ENCODE data around the gene ST3GAL3. TPM values are rescaled to one million over a fixed set of nuclear protein-coding genes. Genes with fewer than 3 reads are reported as not detected.
A peak's percentile ranks its signal among the peaks of the same experiment; 100 is the strongest.

ST3GAL3 gene
- total RNA-seq, 2 donors from 2014 or later: 13.8 to 35.0 TPM

GRCh38 chr1:43666608-43667007 lies 40.7 kb upstream of the ST3GAL3 start:
- H3K36me3 ChIP-seq: peaks cover 6 to 20% of the 10 kb centered on the region in 2 donors
- no peaks in the 10 kb centered on the region for H3K27me3 ChIP-seq (replicated peaks; ENCODE audit: insufficient read depth)
- intact Hi-C loops (cut with DNase I): no loop called here
- no peak overlapping the region for H3K4me3 ChIP-seq
- H3K9me3 ChIP-seq: no peaks in the 10 kb centered on the region
- peak; percentile 49 for DNase-seq (ENCODE audit: low spot score)
- no peak overlapping the region for H3K27ac ChIP-seq
- no peaks in the 10 kb centered on the region for H3K4me1 ChIP-seq (replicated peaks)
- TF ChIP-seq POLR2AphosphoS5 (IDR thresholded peaks at IDR 0.05) (peak; percentile 50), CTCF (IDR thresholded peaks at IDR 0.05) (no peak), POLR2A (IDR thresholded peaks at IDR 0.05) (no peak)

GRCh38 chr1:43668956-43669355 lies 38.4 kb upstream of the ST3GAL3 start:
- H3K27me3 ChIP-seq (replicated peaks; ENCODE audit: insufficient read depth): no peaks in the 10 kb centered on the region
- 88% methylated on average over 7 of the region's 7 CpGs for WGBS
- H3K9me3 ChIP-seq: no peaks in the 10 kb centered on the region
- H3K4me3 ChIP-seq: no peak overlapping the region
- no peak overlapping the region for H3K27ac ChIP-seq
- H3K36me3 ChIP-seq: peaks cover 6 to 12% of the 10 kb centered on the region in 2 donors
- no peaks in the 10 kb centered on the region for H3K4me1 ChIP-seq (replicated peaks)
- TF ChIP-seq POLR2A (IDR thresholded peaks at IDR 0.05): no peak
- TF ChIP-seq POLR2AphosphoS5 (IDR thresholded peaks at IDR 0.05): no peak
- TF ChIP-seq CTCF (IDR thresholded peaks at IDR 0.05): no peak
- no peak for DNase-seq (ENCODE audit: low spot score)
- intact Hi-C loops (cut with DNase I): no loop called here

GRCh38 chr1:43669878-43670277 lies 37.5 kb upstream of the ST3GAL3 start:
- 95% methylated on average over 5 of the region's 5 CpGs for WGBS
- no peak for DNase-seq (ENCODE audit: low spot score)
- Histone ChIP-seq H3K27ac (no peak overlapping the region), H3K9me3 (no peaks in the 10 kb centered on the region), H3K36me3 (peaks cover 6 to 13% of the 10 kb centered on the region in 2 donors), H3K27me3 (replicated peaks; ENCODE audit: insufficient read depth) (no peaks in the 10 kb centered on the region), H3K4me1 (replicated peaks) (peaks cover 4% of the 10 kb centered on the region), H3K4me3 (no peak overlapping the region)
- TF ChIP-seq POLR2A (IDR thresholded peaks at IDR 0.05): no peak
- no peak for TF ChIP-seq POLR2AphosphoS5 (IDR thresholded peaks at IDR 0.05)
- TF ChIP-seq CTCF (IDR thresholded peaks at IDR 0.05): no peak
- intact Hi-C loops (cut with DNase I): no loop called here

GRCh38 chr1:43671193-43671592 lies 36.1 kb upstream of the ST3GAL3 start:
- Histone ChIP-seq H3K27ac (no peak overlapping the region), H3K4me3 (no peak overlapping the region), H3K36me3 (peaks cover 6 to 13% of the 10 kb centered on the region in 2 donors), H3K9me3 (no peaks in the 10 kb centered on the region), H3K4me1 (replicated peaks) (peaks cover 6% of the 10 kb centered on the region), H3K27me3 (replicated peaks; ENCODE audit: insufficient read depth) (no peaks in the 10 kb centered on the region)
- TF ChIP-seq POLR2AphosphoS5 (IDR thresholded peaks at IDR 0.05) (no peak), POLR2A (IDR thresholded peaks at IDR 0.05) (no peak), CTCF (IDR thresholded peaks at IDR 0.05) (no peak)
- 68% methylated on average over 2 of the region's 2 CpGs for WGBS
- DNase-seq (ENCODE audit: low spot score): no peak
- intact Hi-C loops (cut with DNase I): no loop called here

GRCh38 chr1:43671626-43672330 lies 35.6 kb upstream of the ST3GAL3 start:
- Histone ChIP-seq H3K9me3 (no peaks in the 10 kb centered on the region), H3K4me1 (replicated peaks) (peaks cover 6% of the 10 kb centered on the region), H3K27ac (no peak overlapping the region), H3K36me3 (peaks cover 6 to 10% of the 10 kb centered on the region in 2 donors), H3K27me3 (replicated peaks; ENCODE audit: insufficient read depth) (no peaks in the 10 kb centered on the region), H3K4me3 (no peak overlapping the region)
- intact Hi-C loops (cut with DNase I): no loop called here
- TF ChIP-seq CTCF (IDR thresholded peaks at IDR 0.05): no peak
- TF ChIP-seq POLR2A (IDR thresholded peaks at IDR 0.05): no peak
- TF ChIP-seq POLR2AphosphoS5 (IDR thresholded peaks at IDR 0.05): no peak
- 84% methylated on average over 10 of the region's 10 CpGs for WGBS
- no peak for DNase-seq (ENCODE audit: low spot score)

All from prostate gland (tissue), 2 donors.